ENCODE data around the gene ERBB4.

The ERBB4 gene

DNA sequence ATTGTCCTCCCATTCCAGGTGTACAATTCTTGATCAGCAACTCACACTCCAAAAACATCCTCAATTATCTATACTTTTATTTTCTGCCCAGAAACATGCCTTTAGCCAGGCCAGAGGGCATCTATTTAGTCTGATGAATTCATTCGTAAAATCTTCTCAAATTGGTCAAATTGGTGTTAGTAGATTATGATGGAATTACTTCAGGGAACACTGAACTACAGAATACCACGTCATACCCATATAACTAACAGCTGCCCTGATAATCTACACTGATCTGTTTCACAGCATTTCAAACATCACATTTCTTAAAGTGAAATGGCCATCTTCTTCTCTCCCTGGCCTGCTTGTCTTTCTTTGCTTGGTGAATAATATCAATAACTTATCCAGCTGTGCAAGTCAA lies 1140.8 kb downstream of the ERBB4 start:
- DNase-seq (ENCODE audit: low read depth): no peak

DNA sequence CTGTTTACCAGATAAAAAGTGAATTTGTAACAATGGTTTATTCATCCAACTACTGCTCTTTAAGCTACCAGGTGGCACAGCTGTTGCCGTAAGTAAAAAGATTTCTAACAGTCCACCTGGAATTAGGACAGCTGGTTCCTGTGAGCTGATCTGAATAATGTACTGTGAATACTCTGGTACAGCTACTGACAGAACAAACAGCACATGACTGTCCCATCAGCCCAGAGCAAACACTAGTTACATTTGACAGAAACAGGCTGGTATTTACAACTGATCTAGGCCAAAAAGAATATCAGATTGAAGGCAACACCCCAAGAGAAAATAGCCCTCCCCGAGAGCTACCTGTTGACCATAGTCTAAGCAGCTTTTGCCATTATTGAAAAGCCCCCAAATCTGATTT lies 1141.8 kb downstream of the ERBB4 start:
- no peak for DNase-seq (ENCODE audit: low read depth)

GRCh38 chr2:211391189-211391567 lies 1147.4 kb downstream of the ERBB4 start:
- no peak for DNase-seq (ENCODE audit: low read depth)

DNA sequence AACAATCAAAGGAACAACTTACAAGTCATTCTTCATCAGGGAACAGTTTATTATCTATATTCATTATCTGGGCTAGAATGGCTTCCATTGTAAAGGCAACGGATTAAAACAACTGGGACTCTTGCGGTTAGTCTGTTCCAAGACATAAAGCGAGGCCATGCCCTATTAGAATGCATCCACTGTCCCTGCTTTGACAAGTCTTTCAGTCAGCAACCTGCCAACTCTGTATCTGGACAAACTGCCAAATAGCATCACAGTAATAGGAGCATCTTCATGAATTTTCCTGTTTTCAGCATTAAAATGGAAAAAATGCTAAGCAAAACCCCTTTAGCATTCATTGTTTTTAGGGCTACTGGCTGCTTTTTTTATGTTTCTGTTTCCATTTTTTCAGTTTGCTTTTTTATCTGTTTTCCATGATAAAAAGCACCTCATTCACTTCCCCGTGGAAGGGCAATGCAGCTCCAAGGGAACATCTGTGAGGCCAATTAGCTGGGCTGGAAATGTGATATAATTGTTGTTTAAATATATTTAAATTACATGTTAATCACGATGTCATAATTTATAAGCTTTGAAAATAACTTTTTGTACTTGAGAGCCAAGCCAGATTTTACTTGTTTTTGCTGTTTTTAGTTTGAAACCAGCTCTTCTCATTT lies 1147.9 kb downstream of the ERBB4 start:
- no peak for DNase-seq (ENCODE audit: low read depth)

DNA sequence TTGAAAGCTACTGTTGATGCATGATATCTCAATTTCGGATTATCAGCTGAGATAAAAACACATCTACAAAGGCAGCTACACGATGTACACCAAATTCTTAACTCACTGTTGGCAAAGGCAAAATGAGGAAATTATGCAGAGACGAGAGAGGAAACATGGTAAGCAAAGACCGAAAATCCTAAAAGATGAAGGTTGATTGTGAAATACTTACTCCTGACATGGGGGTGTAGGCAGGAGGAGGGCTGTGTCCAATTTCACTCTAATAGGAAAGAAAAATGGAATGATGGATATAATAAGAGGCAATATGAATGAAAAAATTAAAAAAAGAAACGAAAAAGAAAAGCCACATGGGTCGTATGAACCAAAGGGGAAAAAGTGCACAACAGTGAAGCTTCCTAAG lies 1150.9 kb downstream of the ERBB4 start:
- no peak for DNase-seq (ENCODE audit: low read depth)

DNA sequence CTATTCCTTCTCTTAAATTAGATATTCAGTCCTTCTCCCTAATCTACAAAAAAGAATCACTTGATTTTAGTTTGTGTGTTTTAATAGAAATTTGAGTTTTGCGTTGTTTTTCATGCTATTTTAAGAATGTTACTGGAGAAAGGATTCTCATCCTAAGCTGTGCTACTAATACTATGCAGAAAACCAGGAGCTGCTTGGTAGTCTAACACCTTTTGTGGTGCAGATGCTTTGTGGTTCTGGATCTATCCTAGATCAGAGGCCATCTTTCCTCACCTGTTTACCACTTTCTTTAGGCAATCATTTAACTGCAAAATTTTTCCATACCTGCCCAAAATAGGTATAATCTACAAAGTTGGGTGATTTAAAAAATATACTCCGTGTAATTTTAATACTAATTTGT lies 1158.6 kb downstream of the ERBB4 start:
- no peak for DNase-seq (ENCODE audit: low read depth)

DNA sequence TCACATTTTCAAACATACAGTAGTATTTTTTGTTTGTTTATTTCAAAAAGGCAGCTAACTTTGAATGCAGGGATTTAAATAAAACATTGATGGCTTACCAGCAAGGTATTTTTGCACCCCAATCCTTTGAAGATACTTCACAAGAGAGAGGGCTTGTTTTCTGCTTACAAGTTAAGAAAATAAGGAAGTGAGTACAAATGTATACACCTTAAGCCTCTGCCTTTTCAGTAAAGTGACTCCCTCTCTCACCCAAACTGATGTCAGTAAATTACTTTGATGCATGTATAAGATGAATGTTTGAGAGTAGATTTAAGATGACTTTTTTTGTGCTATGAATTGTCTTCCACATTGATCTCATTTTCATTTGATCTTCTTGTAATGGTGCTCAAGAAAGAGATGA lies 1162.2 kb downstream of the ERBB4 start:
- DNase-seq (ENCODE audit: low read depth): no peak

DNA sequence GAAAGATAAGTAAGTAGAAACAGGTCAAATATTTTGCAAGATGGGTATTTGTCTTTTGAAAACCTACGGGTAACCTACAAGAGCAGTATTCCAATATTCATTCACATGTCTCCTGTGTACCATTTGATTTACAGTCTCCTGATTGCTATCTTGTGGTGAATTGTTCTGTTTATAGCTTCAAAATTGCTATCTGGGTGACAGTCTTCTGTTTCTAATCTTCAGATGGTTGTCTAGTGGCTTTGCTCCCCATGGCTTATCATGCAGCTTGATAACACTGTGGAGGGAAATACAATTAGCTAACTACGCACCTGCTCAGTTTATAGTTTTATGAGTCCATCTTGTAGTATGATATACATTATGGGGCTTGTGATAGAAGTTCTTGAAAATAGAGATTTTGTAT lies 1165.4 kb downstream of the ERBB4 start:
- no peak for DNase-seq (ENCODE audit: low read depth)

DNA sequence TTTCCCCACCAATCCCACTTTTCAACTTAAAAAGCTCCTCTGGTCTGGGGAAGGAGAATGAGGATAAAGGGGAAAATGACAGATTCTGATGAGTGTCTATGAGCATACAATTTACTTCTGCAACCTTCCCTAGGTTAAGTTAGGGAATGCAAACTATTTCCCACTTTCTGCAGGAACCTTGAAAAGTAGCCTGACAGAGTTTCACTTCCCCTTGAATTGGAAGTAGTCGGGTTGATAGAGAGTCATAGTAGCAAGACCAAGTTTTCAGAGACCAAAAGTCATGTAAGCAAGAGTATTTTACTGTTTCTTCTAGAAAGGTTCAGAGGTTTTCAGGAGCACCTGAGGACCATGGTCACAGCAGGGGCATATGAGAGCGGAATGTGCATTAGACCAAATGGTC lies 1167.1 kb downstream of the ERBB4 start:
- DNase-seq (ENCODE audit: low read depth): no peak

DNA sequence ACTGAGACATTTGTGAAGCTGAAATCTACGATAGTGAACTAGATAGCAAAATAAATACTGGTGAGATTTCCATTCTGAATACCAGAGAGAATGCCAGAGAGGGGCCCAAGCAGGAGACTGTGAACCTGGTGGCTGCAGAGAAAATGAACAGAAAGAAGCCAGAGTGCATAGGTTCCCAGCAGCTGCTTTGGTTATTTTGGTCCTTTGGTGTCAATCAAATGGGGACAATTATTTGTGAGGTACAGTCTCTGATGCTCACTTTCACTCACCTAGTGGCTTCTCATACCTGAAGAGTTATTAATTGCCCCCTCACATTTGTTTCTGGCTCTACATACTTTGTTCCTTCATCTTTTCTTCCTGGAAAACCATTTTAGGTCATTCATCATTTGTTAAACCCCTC lies 1170.1 kb downstream of the ERBB4 start:
- DNase-seq (ENCODE audit: low read depth): no peak

GRCh38 chr2:211367711-211368110 lies 1170.9 kb downstream of the ERBB4 start:
- no peak for DNase-seq (ENCODE audit: low read depth)

GRCh38 chr2:211367293-211367692 lies 1171.3 kb downstream of the ERBB4 start:
- no peak for DNase-seq (ENCODE audit: low read depth)

GRCh38 chr2:211364911-211365310 lies 1173.7 kb downstream of the ERBB4 start:
- DNase-seq (ENCODE audit: low read depth): no peak

DNA sequence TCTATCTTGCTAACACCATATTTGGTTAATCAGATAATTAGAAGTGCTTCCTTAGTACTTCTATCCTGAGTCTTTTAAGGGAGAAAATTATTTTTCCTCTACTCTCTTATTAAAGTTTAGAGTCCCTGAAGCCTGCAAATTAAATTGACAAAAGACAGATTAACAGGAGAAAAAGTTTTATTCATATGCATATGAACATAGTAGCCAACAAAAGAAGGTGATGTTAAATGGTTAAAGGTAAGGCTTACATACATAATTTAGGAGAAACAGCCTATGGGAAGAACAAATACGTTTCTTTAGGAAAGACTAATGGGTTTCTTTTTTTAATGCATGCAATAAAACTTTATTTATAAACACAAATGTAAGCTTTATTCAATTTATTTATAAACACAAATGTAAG lies 1177.2 kb downstream of the ERBB4 start:
- no peak for DNase-seq (ENCODE audit: low read depth)

DNA sequence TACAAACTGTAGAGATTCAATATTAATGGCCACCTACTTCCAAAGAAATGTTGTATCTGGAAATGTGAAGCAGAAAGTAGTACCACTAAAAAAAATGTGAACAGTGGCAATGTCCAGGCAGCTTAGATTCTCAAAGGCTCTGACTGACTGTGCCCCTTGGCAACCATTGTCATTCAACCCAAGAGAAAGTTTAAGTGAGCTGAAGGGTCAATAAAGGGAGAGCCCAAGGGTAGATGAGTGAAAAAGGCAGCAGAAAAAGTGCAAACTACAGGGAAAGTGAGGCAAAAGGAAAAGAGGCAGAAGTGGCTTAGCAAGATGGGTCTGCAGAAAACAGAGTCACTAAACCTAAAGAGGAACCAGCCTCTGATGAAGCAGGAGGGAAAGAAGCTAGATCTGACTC lies 1179.3 kb downstream of the ERBB4 start:
- DNase-seq (ENCODE audit: low read depth): no peak

DNA sequence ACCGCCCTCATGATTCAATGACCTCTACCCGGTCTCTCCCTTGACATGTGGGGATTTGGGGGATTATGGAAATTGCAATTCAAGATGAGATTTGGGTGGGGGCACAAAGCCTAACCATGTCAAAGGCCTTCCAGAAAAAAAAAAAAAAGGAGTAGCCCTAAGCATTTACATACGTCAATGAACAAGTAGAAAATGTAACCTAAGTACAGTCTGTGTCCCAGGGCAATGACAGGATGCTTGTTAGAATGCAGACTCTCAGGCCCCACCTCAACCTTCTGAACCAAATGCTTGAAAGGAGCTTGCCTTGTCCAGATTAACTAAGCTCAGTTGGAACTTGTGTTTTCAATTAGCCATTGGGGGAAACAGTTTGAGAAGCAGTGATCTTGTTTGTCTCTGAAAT lies 1180.1 kb downstream of the ERBB4 start:
- no peak for DNase-seq (ENCODE audit: low read depth)

GRCh38 chr2:211354481-211354880 lies 1184.1 kb downstream of the ERBB4 start:
- no peak for DNase-seq (ENCODE audit: low read depth)

DNA sequence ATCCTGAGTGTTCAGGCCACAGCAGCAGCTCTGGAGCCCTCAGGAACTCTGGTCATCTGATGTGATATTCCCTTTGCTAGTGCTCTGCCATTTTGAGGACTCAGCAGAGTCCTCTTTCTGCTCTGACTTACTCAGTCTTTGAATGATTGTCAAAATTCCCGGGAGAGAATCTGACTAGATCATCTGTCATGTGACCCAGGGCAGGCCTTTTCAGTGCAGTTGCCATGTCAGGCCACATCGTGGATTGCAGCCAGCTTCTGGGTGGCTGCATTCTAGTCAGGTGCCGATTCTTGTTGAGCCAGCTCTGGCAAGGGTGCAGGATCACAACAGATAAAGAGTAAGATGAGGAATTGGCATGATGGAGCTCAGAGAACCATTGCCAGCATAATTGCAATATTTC lies 1186.6 kb downstream of the ERBB4 start:
- no peak for DNase-seq (ENCODE audit: low read depth)

- DNase-seq (ENCODE audit: low read depth): no peak
These were observed 1189.6 kb downstream of the ERBB4 start for GRCh38 chr2:211349031-211349430.

- DNase-seq (ENCODE audit: low read depth): no peak
These were observed 1191.3 kb downstream of the ERBB4 start for GRCh38 chr2:211347328-211347727.

DNA sequence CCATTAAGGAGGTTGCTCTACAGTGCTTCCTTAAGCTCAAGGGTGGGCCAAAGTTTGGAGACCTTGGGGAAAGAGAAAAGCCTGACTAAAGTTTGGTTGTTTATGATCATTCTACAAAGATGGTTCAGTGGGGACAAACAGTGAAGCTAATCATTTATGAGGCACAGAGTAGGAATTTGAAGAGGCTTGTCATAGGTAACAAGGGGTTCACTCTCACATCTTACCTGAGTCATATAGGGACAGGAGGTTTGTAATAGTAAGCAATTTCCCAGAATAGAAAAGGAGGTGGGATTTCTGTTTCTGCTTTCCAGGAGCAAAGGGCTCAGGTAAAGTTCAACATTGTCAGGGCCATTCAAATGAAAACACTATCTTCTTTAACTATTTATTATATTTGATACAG lies 1194.3 kb downstream of the ERBB4 start:
- no peak for DNase-seq (ENCODE audit: low read depth)

- DNase-seq (ENCODE audit: low read depth): no peak
These were observed 1205.2 kb downstream of the ERBB4 start for GRCh38 chr2:211333377-211333776.

GRCh38 chr2:211331736-211332135 lies 1206.9 kb downstream of the ERBB4 start:
- DNase-seq (ENCODE audit: low read depth): no peak

DNA sequence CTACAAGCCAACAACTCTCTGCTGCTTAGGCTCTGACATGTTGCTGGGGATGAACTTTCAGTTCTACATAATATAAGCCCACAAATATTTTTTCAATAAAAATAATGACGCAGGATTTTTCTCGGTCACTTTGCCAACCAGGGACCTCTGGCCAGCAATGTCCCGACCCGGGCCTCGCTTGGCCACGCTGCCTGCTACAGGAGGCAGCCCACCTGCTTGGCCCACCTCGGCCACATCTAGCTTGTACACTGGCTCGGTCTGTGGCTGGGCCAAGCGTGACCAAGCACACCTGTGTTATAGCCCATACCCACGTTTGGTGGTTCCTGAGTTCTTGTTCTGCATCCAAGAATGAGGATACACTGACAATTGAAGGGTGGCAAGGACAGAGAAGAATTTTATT lies 1208.7 kb downstream of the ERBB4 start:
- DNase-seq (ENCODE audit: low read depth): no peak

DNA sequence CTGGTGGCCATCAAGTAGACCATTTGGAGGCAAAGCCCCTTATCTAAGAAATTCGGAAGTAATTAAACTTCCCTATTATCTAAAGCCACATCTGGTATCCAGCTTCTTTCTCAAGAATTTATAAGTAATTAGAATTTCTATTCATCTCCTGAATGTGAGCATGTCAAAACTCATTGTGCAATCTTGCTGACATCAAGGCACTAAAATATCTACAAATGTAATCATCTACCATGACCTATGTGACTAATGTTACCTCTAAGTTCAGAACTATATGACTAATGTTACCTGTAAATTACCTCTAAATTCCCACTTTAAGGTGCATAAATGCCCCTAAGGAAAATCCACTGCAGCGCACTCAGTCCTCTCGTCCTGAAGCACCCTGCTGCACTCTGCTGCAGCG lies 1209.2 kb downstream of the ERBB4 start:
- DNase-seq (ENCODE audit: low read depth): no peak
